ENCODE results near the gene LRRC49.

DNA sequence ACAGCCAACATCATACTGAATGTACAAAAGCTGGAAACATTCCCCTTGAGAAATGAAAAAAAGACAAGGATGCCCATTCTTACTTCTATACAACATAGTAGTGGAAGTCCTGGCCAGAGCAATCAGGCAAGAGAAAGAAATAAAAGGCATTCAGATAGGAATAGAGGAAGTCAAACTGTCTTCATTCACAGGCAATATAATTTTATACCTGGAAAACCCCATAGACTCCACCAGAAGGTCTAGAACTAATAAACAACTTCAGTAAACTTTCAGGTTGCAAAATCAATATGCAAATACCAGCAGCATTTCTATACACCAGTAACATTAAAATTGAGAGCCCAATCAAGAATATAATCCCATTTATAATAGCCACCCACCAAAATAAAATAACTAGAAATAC lies 195.5 kb downstream of the LRRC49 start:
- TF ChIP-seq FOXP2 (optimal IDR thresholded peaks at IDR 0.05; ENCODE audit: borderline replicate concordance, extremely low read depth, extremely low read length, insufficient read depth) (no peak), SIN3A (IDR thresholded peaks at IDR 0.05; ENCODE audit: borderline replicate concordance, insufficient read depth, low read length) (no peak), POLR2AphosphoS5 (IDR thresholded peaks at IDR 0.05; ENCODE audit: low read depth, low read length) (no peak)
- TF ChIP-seq, protein P1, sequence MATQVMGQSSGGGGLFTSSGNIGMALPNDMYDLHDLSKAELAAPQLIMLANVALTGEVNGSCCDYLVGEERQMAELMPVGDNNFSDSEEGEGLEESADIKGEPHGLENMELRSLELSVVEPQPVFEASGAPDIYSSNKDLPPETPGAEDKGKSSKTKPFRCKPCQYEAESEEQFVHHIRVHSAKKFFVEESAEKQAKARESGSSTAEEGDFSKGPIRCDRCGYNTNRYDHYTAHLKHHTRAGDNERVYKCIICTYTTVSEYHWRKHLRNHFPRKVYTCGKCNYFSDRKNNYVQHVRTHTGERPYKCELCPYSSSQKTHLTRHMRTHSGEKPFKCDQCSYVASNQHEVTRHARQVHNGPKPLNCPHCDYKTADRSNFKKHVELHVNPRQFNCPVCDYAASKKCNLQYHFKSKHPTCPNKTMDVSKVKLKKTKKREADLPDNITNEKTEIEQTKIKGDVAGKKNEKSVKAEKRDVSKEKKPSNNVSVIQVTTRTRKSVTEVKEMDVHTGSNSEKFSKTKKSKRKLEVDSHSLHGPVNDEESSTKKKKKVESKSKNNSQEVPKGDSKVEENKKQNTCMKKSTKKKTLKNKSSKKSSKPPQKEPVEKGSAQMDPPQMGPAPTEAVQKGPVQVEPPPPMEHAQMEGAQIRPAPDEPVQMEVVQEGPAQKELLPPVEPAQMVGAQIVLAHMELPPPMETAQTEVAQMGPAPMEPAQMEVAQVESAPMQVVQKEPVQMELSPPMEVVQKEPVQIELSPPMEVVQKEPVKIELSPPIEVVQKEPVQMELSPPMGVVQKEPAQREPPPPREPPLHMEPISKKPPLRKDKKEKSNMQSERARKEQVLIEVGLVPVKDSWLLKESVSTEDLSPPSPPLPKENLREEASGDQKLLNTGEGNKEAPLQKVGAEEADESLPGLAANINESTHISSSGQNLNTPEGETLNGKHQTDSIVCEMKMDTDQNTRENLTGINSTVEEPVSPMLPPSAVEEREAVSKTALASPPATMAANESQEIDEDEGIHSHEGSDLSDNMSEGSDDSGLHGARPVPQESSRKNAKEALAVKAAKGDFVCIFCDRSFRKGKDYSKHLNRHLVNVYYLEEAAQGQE (IDR thresholded peaks at IDR 0.05; ENCODE audit: insufficient read depth in 1 of 2, low read depth in 2 of 2, low read length in 2 of 2): no peak
